Dermis microvascular lymphatic vessel endothelial cell (primary cell): ENCODE measurements around the gene SEMA4D. TPM values are rescaled to one million over a fixed set of nuclear protein-coding genes. Genes with fewer than 3 reads are reported as not detected.
"Not testable (repeated sequence)": the region's sequence is repeated elsewhere in the genome, so short reads cannot be mapped to it uniquely, and the experiment has no call there.

Source experiments
- DNase-seq, 2 donors: peaks; one replicate each; pipeline versions ENCODE4 v3.0.0 to v3.0.0-alpha.2; 2010; ENCODE audit warnings: low read depth in 2 of 2
- total RNA-seq: library from RNA; depleted of rRNA; stranded (reverse); fragments of >200 nt; gene quantifications from 2 replicates; pipeline ENCODE4 v1.2.1, GENCODE V29; 2014

SEMA4D gene
- total RNA-seq, 1 donor from 2014 or later = 2.3 TPM

- no peak for DNase-seq
These were observed 125.6 kb downstream of the SEMA4D start for GRCh38 chr9:89372230-89372816.

DNA sequence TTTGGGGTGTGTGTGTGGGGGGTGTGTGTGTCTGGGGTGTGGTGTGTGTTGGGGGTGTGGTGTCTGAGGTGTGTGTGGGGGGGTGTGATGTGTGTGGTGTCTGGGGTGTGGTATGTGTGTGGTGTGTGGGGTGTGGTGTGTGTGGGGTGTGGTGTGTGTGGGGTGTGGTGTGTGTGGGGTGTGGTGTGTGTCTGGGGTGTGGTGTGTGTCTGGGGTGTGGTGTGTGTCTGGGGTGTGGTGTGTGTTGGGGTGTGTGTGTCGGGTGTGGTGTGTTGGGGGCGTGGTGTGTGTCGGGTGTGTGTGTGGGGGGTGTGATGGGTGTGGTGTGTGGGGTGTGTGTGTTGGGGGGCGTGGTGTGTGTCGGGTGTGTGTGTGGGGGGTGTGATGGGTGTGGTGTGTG, 126.1 kb downstream of the SEMA4D start:
- DNase-seq = not testable (repeated sequence)

DNA sequence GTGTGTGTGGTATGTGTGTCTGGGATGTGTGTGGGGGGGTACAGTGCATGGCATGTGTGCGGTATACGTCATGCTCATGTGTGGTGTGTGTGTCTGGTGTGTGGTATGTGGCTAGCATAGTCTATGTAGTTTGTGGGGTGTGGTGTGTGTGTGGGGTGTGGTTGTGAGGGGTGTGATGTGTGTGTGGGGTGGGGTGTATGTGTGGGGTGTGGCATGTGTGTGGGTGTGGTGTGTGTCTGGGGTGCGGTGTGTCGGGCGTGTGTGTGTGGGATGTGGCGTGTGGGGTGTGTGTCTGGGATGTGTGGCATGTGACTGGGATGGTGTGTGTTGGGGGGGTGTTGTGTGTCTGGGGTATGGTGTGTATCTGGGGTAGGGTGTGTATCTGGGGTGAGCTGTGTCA, 127.3 kb downstream of the SEMA4D start:
- DNase-seq = no peak

DNA sequence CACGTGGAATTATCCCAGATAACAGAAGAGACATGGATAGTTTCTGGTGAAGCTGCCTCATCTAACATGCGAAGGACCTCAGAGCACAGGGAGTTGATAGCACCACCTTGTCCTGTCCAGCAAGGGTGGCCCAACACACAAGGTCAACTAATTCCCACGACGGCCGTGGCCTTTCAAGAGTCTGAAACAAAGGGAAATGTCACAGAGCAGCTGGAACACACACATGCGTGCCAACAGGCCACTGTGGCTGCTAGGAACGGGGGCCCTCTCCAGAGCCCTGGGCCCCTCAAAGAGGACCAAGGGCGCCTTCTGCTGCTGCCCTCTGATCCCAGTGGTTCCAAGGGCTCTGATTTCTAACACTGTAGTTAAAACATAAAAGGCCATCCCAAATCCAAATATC, 128.9 kb downstream of the SEMA4D start:
- no peak for DNase-seq

DNA sequence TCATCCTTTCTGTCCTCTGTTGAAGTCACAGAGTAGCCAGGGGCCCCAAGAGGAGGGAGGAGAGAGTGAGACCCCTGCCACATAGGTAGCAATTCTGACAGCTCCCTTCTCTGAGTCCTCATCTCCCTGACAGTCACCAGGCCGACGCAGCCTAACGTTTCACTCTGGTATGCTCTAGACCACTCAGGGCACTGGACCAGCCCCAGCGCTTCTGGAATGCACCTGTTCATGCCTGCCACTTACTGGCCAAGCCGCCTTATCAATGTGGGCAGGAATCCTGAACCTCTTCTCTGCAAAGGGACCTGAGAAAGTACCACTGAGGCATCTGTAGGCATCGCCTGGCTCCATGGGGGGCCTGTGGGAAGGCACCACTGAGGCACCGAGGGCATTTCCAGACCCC, 129.4 kb downstream of the SEMA4D start:
- DNase-seq = no peak

GRCh38 chr9:89367726-89368437, 130.0 kb downstream of the SEMA4D start:
- DNase-seq = no peak

GRCh38 chr9:89367281-89367680, 130.6 kb downstream of the SEMA4D start:
- no peak for DNase-seq

GRCh38 chr9:89366711-89367110, 131.2 kb downstream of the SEMA4D start:
- DNase-seq = no peak

- DNase-seq = no peak
These were observed 132.4 kb downstream of the SEMA4D start for GRCh38 chr9:89365532-89365912.

- DNase-seq = no peak
These were observed 133.0 kb downstream of the SEMA4D start for GRCh38 chr9:89364666-89365531.

DNA sequence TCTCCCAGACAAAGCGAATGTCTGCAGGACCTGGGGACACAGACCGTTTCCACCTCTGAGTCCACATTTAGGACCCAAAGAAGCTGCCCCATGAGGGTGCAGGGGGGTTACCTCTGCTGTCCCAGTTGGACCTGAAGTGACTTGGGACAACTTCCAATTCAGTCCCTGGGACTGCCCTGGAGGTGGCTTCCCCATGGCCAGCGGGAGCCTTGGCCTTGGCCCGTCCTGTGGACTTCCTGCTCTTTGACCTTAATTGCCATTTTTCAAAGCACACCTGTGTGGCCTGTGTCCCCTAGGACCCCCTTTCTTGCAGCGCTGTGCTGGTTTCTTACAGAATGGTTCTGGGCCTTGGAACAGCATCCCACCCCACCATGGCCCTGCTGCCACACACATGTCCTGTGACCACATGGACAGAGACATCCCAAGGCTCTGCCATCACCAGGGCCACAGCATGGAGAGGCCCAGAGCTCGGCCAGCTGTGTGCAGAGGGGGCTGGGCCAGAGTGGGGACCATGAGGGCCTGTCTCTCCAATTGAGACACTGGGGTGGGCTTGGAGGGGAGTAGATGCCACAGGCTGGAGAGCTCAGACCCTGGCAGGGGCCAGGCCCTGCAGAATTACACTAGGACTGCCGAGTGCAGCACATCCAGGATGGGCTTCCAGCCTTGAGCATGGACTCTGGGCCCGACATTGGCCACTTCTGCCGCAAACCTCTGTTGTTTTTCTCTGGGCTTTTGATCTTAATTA, 133.8 kb downstream of the SEMA4D start:
- DNase-seq = no peak

- DNase-seq = no peak
These were observed 134.6 kb downstream of the SEMA4D start for GRCh38 chr9:89363311-89363670.

- no peak for DNase-seq
These were observed 135.1 kb downstream of the SEMA4D start for GRCh38 chr9:89362647-89363310.

DNA sequence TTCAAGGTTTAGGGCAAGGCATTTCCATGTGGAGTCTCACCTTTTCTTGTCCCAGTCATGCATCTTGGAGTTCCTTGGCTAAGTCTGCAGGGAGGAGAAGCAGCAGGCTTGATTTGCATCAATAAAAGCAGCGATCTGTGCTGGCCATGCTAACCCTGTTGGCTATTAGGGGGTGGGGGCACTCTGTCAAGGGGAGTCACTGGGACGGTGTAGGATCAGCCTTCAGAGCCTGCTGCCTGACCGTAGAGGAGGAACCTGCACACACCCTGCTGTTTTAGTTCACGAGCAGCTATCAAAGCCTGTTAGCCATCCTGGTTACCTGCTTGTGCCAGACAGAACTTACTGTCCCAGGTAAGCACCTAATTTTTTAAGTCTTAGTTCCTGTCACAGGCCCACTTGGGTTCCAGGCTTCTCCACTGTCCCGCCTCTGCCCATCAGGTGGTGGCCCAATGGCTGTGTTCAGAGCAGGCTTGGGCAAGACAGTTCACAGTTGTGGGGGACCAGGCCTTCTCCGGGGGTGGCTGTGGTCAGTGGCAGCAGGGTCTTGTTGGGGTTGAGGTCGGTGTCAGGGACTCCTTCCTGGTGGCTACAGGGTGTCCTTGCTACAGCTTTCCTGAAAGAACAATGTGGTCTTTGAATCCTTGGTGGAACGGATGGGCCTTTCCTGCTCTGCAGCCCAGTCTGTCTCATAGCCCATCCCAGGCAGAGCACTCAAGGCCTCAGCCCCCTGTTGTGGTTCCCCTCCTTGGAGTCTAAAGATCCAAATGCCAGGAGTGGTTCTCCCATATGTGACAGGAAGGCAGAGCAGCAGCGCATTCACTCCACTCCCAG, 135.9 kb downstream of the SEMA4D start:
- no peak for DNase-seq

DNA sequence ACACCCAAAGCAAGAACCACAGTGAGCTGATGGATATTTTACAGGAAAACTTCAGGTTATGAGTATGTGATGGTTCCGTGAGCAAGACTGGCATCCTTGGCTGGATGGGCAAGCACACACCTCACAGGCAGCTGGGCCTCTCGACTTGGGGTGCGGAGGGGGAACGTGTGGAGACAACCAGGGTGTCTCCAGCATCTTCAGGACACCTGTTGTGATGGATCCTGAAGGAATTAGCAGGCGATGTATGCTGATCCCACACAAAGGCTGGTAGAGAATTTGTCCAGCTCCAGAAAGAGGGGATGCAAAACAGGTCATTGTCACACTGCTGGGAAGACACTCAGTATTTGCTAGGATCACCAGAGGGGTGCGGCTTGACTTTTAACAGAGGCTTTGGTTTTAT, 136.9 kb downstream of the SEMA4D start:
- no peak for DNase-seq

GRCh38 chr9:89360465-89360864, 137.4 kb downstream of the SEMA4D start:
- DNase-seq = no peak

- peak in 1 of 2 donors; percentile 47 for DNase-seq
These were observed 138.1 kb downstream of the SEMA4D start for GRCh38 chr9:89359751-89360261.

- peak in 1 of 2 donors; percentile 24 for DNase-seq
These were observed 138.9 kb downstream of the SEMA4D start for GRCh38 chr9:89358985-89359384.

GRCh38 chr9:89358376-89358916, 139.5 kb downstream of the SEMA4D start:
- no peak for DNase-seq
